Caki2 (cell line): Measurements from ENCODE around the gene PANX1. TPM values are rescaled to one million over a fixed set of nuclear protein-coding genes. Genes with fewer than 3 reads are reported as not detected.

Experiments used
- DNase-seq: peaks from one replicate; pipeline ENCODE4 v3.0.0-alpha.2; 2015; ENCODE audit warnings: low read depth
- in situ Hi-C: cut with HindIII; loops from 2 replicates; pipeline ENCODE4 v1.10.0; 2016; ENCODE audit warnings: low sequenced_read_pairs, low pct_unique_long_range_greater_than_20kb, mixed read lengths
- total RNA-seq: library from RNA; depleted of rRNA; stranded (reverse); fragments of >200 nt; shearing (Covaris generic); gene quantifications from 2 replicates; pipeline ENCODE4 v1.2.3, GENCODE V29; 2014; ENCODE audit warnings: low replicate concordance

Gene PANX1
- total RNA-seq, 1 experiment from 2014 or later: 18.0 TPM

GRCh38 chr11:94125407-94126115 lies 3.1 kb upstream of the PANX1 start:
- in situ Hi-C loops: no loop called here
- no peak for DNase-seq

DNA sequence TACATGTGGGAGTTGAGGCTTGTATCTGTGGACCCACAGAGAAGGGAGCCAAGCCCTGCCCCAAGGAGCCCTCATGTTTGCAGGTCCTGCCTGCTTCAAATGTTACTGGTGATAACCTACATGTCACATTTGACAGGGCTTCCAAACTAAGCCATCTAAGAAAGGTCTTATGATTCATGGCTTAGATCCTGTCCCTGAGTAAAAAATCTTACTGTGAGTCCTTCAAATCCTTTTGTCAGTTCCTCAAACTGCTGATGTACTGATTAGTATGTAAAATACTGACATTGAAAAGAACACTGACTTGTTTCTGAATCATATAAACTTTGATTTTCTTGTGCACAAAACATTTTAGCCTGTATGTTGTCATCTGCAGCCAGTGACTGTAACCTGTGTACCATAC lies 1.0 kb upstream of the PANX1 start:
- in situ Hi-C loops: no loop called here
- no peak for DNase-seq

GRCh38 chr11:94128291-94128745 lies 323 bp upstream of the PANX1 start:
- in situ Hi-C loops: no loop called here
- no peak for DNase-seq

- in situ Hi-C loops: no loop called here
- no peak for DNase-seq
Observed at GRCh38 chr11:94129512-94130297, 1.1 kb downstream of the PANX1 start.

DNA sequence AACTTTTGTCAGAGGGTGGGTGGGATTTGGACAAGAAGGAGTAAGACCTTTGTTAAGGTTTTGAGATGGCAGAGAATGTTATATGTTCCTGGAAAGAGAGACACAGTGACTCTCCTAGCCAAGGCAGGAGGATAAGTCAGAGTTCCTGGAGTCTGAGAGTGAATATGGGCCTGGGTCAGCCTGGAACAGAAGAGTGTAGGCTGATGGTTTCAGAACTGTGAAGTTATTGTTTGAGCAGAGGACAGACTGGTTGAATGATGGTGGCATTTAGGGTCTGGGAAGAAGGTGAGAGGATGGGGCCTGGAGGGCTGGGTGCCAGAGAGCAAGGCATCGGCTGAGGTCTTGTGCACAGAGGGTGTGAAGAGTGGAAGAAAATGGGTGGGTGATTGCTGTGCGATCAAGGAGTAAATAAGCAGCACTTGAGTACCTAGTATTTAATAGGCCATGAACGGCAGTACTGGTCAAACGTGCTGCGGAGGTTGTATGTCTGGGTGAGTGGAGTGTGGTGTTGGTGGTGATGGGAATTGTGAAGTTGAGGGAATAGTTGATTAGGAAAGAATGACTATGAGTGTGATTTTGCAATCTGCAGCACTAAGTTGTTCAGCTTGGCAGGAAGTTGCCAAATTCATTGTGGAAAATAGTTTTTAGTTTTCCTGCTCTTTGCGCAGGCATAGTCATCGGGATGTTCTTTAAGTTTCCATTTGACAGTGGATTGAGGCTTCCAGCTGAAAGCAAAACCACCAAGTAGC lies 1.8 kb downstream of the PANX1 start:
- no peak for DNase-seq
- in situ Hi-C loops: no loop called here

DNA sequence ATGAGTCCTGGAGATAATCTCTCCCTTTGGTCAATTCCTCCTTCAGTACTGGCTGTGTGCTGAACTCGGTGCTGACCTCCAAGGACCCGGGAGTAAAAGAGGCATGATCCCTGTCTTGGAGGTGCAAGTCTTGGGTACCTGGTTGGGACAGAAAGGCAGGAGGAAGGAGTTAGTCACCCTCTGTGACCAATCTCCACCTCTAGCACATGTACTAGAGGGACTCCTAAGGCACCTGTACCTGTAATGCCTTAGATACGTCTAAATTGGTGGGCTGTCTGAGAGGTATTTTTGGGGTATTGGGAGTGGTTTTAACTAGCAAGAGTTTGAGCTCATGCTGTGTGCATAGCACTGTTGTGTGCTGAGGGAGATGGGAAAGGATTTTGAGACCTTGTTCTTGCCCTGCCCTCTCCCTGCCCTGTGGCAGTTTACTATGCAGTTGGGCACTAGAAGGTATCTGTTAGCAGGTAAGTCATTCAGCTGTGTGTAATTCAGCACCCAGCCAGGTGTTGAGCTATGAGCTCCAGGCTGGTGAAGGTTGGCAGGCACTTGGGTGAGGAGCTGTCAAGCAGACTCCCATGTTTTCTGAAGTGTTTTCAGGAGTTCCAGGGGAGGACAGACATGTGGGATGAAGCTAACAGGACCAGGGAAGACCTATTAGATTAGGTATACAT lies 2.5 kb downstream of the PANX1 start:
- in situ Hi-C loops: no loop called here
- DNase-seq: no peak

DNA sequence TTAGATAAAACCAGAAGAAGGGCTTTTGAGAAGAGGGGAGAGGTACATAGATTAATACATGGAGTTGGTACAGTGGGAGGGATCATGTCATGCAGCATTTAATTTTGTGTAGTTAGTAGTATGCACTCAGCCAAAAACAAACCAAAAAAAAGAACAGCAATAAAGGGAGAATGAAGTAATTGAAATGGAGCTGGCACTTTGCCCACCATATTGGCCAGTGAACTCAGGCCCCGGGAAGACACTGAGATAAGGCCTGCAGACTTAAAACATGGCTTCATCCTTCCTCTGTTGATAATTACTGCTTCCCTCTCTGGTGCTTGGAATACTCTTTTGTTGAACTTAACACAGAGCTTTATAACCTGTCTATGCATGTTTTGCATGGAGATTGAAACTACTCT lies 3.1 kb downstream of the PANX1 start:
- DNase-seq: no peak
- in situ Hi-C loops: no loop called here

DNA sequence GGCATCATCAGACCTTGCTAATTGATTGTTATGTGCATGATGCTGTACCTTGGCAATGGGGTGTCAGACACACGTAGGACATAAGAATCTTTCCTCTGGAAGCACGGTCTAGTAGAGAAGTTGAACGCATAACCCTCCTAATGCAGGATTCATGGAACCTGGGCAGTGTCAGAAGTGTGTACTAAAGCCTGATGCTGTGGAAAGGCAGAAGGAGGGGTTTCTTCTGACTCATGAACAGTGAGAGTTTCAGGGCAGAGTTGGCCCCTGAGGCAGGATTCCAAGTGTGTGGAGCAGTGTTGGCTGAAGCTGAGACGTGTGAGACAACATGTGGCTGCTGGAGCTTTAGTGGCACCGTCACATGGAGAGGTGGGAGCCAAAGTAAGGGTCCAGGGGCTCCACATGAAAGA lies 3.5 kb downstream of the PANX1 start:
- peak; percentile 28 for DNase-seq
- in situ Hi-C loops: no loop called here

DNA sequence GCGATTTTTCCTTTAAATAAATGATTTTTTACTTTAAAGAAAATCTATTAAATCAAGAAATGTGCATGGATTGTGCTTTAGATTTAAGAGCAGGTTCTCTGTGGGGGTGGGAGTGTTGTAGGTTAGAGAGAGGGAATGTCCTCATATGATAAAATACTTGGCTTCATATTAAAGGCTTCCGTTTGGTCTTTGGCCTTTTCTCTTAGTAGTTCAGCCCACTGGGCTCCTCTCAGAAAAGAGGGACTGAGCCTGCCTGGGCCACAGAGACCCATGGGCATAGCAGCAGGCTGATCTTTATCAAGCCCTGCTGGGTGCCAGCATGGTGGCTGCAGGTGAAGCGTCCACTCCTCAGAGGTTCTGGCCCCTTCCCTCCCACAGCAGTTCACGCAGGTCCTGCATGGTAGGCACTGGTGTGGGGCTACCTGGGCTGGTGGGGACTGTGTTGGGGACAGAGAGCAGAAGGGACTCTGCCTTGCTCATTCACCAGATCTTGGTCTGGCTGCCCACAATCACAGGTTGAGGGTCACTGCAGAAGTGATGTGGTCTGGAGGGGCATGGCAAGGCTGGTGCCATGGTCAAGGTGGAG lies 4.3 kb downstream of the PANX1 start:
- no peak for DNase-seq
- in situ Hi-C loops: no loop called here

GRCh38 chr11:94133752-94134151 lies 5.1 kb downstream of the PANX1 start:
- in situ Hi-C loops: no loop called here

DNA sequence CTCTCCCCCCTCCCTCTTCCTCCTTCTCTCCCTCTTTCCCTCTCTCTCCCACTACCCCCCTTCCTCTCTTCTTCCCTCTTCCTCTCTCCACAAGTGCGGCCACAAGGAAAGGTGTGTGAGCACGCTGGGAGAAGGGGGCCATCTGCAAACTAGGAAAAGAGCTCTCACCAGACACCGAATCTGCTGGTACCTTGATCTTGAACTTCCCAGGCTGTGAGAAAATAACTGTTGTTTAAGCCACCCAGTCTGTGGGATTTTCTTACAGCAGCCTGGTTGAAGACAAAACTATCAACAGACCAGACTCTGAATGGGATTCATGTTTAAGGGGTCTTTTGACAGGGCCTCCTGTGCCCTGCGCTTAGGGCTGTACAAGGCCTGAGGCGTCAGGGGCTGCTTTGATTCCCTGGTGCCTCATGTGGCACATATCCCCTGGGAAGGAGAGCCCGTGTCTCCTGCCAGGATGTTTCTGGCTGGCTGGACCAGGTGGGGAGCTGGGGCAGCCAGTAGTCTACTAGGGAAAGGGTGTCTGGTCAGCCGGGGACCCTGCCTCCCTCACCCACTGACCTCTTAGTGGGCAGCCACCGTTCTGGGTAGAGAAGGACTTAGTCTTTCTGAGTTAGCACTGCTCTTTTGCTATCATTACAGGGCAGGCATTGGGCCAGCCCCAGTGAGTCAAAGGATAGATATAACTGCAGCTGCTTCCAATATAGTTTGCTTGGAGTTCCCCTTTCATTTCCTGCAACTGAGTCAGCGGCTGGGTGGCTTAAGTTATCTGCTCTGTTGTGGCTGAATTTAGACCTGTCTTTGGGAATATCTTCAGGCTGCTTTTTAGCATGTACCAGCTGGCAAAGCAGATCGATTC lies 6.2 kb downstream of the PANX1 start:
- peak; percentile 56 for DNase-seq
- in situ Hi-C loops: no loop called here

More at GRCh38 chr11:94133752-94134151, 5.1 kb downstream of the PANX1 start:
- no peak for DNase-seq

DNA sequence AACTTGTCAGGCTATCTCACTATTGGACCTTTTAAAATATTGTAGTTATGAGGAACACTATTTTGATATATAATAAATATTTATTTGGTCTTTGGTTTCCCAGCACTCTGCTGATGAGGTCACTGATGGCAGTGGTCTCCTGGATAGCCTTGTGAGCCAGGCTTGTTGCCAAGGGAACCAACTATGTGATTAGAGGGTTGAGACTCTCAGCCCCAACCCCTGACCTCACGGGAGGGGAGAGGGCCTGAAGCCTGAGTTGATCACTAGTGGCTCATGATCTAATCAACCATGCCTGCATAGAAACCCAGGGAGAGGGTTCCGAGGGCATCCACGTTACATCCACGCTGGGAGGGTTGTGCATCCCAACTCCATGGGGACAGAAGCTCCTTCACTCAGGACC lies 10.8 kb downstream of the PANX1 start:
- in situ Hi-C loops: no loop called here

DNA sequence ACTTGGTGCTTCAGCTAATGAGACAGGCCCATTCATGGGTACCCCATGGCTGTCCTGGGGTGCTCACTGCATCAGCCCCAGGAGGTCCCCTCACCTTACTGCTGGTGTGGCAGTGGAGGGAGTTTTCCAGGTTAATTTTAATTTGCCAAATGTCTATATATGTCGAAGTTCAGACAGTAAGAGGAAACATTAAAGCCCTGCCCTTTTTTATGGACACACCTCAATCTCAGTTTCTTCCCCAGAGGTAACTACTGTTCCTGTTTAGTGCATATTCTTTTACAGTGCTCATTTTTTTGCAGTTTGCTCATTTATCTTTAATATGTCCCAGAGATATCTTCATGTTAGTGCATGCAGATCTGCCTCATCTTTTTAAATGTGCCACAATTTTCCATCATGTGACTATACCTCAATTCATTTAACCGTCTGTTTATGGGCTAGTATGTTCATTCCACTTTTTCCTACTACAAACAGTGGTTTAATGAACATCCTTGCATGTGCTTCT lies 11.6 kb downstream of the PANX1 start:
- no peak for DNase-seq
- in situ Hi-C loops: no loop called here

More for the DNA sequence above, 10.8 kb downstream of the PANX1 start:
- DNase-seq: no peak

- in situ Hi-C loops: no loop called here
- no peak for DNase-seq
Observed at GRCh38 chr11:94141511-94142307, 13.1 kb downstream of the PANX1 start.

- in situ Hi-C loops: no loop called here
- DNase-seq: no peak
Observed at GRCh38 chr11:94142308-94143281, 14.0 kb downstream of the PANX1 start.
